ENCODE results near the gene FNIP1.

FNIP1 gene

GRCh38 chr5:131766689-131767088, 30.1 kb downstream of the FNIP1 start:
- Histone ChIP-seq H3K79me2 (ENCODE audit: insufficient read depth, low read length) (peaks cover 91% of the 10 kb centered on the region), H3K9me2 (replicated peaks; ENCODE audit: insufficient read depth, low read length) (no peaks in the 10 kb centered on the region), H3K27me3 (ENCODE audit: low read length) (no peaks in the 10 kb centered on the region), H3K4me2 (ENCODE audit: low read depth, low read length, poor library complexity, severe bottlenecking) (no peak overlapping the region), H3K4me3 (ENCODE audit: insufficient read depth, low read length, poor library complexity, severe bottlenecking) (no peak overlapping the region), H2AFZ (ENCODE audit: low read depth, low read length, severe bottlenecking) (no peak overlapping the region), H3K27ac (ENCODE audit: low read depth, low read length) (no peak overlapping the region), H4K20me1 (ENCODE audit: low read depth, low read length) (peaks cover 19% of the 10 kb centered on the region), H3K36me3 (ENCODE audit: low read length) (no peaks in the 10 kb centered on the region), H3K9ac (ENCODE audit: low read length) (no peak overlapping the region), H3F3A (ENCODE audit: insufficient read depth) (no peaks in the 10 kb centered on the region), H3K9me3 (ENCODE audit: insufficient read depth, low read length) (no peaks in the 10 kb centered on the region)
- TF ChIP-seq, protein P1, sequence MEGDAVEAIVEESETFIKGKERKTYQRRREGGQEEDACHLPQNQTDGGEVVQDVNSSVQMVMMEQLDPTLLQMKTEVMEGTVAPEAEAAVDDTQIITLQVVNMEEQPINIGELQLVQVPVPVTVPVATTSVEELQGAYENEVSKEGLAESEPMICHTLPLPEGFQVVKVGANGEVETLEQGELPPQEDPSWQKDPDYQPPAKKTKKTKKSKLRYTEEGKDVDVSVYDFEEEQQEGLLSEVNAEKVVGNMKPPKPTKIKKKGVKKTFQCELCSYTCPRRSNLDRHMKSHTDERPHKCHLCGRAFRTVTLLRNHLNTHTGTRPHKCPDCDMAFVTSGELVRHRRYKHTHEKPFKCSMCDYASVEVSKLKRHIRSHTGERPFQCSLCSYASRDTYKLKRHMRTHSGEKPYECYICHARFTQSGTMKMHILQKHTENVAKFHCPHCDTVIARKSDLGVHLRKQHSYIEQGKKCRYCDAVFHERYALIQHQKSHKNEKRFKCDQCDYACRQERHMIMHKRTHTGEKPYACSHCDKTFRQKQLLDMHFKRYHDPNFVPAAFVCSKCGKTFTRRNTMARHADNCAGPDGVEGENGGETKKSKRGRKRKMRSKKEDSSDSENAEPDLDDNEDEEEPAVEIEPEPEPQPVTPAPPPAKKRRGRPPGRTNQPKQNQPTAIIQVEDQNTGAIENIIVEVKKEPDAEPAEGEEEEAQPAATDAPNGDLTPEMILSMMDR (IDR thresholded peaks at IDR 0.05; ENCODE audit: insufficient read depth, low read length, poor library complexity, severe bottlenecking), result no peak
- no peak for TF ChIP-seq EZH2phosphoT487 (conservative IDR thresholded peaks at IDR 0.05; ENCODE audit: low read length)

DNA sequence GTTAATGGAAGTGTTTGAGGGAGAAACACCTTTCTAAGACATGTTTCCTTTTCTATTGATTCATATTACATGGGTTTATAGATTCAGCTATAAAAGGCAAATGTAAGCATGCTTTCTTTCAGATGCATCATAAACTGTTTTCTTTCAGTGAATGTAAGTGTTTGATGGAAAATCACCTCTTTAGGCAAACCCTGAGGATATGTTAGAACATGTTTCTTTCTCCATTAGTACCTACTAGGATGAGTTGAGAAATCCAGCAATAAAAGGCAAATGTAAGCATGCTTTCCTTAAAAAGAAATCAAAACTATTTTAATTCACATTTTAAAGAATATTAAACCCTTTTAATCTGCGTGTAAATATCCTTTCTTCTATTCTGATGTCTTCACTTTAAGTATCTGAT, 31.6 kb downstream of the FNIP1 start:
- Histone ChIP-seq H3K79me2 (ENCODE audit: insufficient read depth, low read length) (peaks cover 93% of the 10 kb centered on the region), H3K9me2 (replicated peaks; ENCODE audit: insufficient read depth, low read length) (no peaks in the 10 kb centered on the region), H3K27ac (ENCODE audit: low read depth, low read length) (no peak overlapping the region), H3K27me3 (ENCODE audit: low read length) (no peaks in the 10 kb centered on the region), H3F3A (ENCODE audit: insufficient read depth) (no peaks in the 10 kb centered on the region), H3K9ac (ENCODE audit: low read length) (no peak overlapping the region), H3K9me3 (ENCODE audit: insufficient read depth, low read length) (no peaks in the 10 kb centered on the region), H3K4me2 (ENCODE audit: low read depth, low read length, poor library complexity, severe bottlenecking) (no peak overlapping the region), H3K4me3 (ENCODE audit: insufficient read depth, low read length, poor library complexity, severe bottlenecking) (no peak overlapping the region), H3K36me3 (ENCODE audit: low read length) (no peaks in the 10 kb centered on the region), H2AFZ (ENCODE audit: low read depth, low read length, severe bottlenecking) (no peak overlapping the region), H4K20me1 (ENCODE audit: low read depth, low read length) (peaks cover 18% of the 10 kb centered on the region)
- no peak for TF ChIP-seq EZH2phosphoT487 (conservative IDR thresholded peaks at IDR 0.05; ENCODE audit: low read length)
- TF ChIP-seq, protein P1 (IDR thresholded peaks at IDR 0.05; ENCODE audit: insufficient read depth, low read length, poor library complexity, severe bottlenecking), result no peak

GRCh38 chr5:131763968-131764367, 32.8 kb downstream of the FNIP1 start:
- no peak for TF ChIP-seq EZH2phosphoT487 (conservative IDR thresholded peaks at IDR 0.05; ENCODE audit: low read length)
- TF ChIP-seq, protein P1 (IDR thresholded peaks at IDR 0.05; ENCODE audit: insufficient read depth, low read length, poor library complexity, severe bottlenecking), result no peak
- no peaks in the 10 kb centered on the region for H3K36me3 ChIP-seq (ENCODE audit: low read length)
- peaks cover 18% of the 10 kb centered on the region for H4K20me1 ChIP-seq (ENCODE audit: low read depth, low read length)
- no peaks in the 10 kb centered on the region for H3F3A ChIP-seq (ENCODE audit: insufficient read depth)
- H3K79me2 ChIP-seq (ENCODE audit: insufficient read depth, low read length), result peaks cover 92% of the 10 kb centered on the region
- no peak overlapping the region for H3K9ac ChIP-seq (ENCODE audit: low read length)
- H2AFZ ChIP-seq (ENCODE audit: low read depth, low read length, severe bottlenecking), result no peak overlapping the region
- no peak overlapping the region for H3K27ac ChIP-seq (ENCODE audit: low read depth, low read length)
- no peak overlapping the region for H3K4me2 ChIP-seq (ENCODE audit: low read depth, low read length, poor library complexity, severe bottlenecking)
- no peaks in the 10 kb centered on the region for H3K9me3 ChIP-seq (ENCODE audit: insufficient read depth, low read length)
- no peaks in the 10 kb centered on the region for H3K9me2 ChIP-seq (replicated peaks; ENCODE audit: insufficient read depth, low read length)
- H3K4me3 ChIP-seq (ENCODE audit: insufficient read depth, low read length, poor library complexity, severe bottlenecking), result no peak overlapping the region
- H3K27me3 ChIP-seq (ENCODE audit: low read length), result no peaks in the 10 kb centered on the region

Measured in SU-DHL-6 (cell line).